IMR-90 (cell line): Measurements from ENCODE around the gene CHPF. TPM values are rescaled to one million over a fixed set of nuclear protein-coding genes. Genes with fewer than 3 reads are reported as not detected.

ENCODE experiments used
- ATAC-seq: fragments of 200-7000 bp; cut with Tn5 transposase; 2 replicates; pipeline ENCODE4 v1.9.1; 2020; ENCODE audit warnings: low read depth, mild to moderate bottlenecking, moderate library complexity
- BruUV-seq: library from RNA; stranded (reverse); fragments of 400-500 nt; replicated peaks from 2 replicates; lab custom pipeline; 2021; lab: Mats Ljungman, UMichigan
- CTCF ChIA-PET: fragments of 300-600 bp; formaldehyde crosslinking; extraction: SDS; loops from one replicate; lab custom pipeline; 2021; ENCODE audit warnings: antibody characterized with exemption; lab: Yijun Ruan, JAX
- POLR2A ChIA-PET: fragments of 300-600 bp; sonication (Branson Sonifier 250); formaldehyde crosslinking; loops from one replicate; lab custom pipeline; 2022; ENCODE audit warnings: antibody characterized with exemption; ENCODE audit not compliant: unreplicated experiment; lab: Charles Lee
- DNase-seq: peaks from one replicate; pipeline ENCODE4 v3.0.0; 2013
- H2AFZ ChIP-seq: replicated peaks from 2 replicates; pipeline ENCODE3; 2013; ENCODE audit warnings: low read length, mild to moderate bottlenecking; ENCODE audit not compliant: poor library complexity
- H2AK5ac ChIP-seq: 2 replicates; pipeline ENCODE4 v1.6.1; 2013; ENCODE audit warnings: low read depth, low read length, inconsistent platforms
- H2AK9ac ChIP-seq: replicated peaks from 2 replicates; pipeline ENCODE3; 2013; ENCODE audit warnings: mild to moderate bottlenecking, low read depth, low read length, moderate library complexity; ENCODE audit not compliant: poor library complexity
- H2BK120ac ChIP-seq: 2 replicates; pipeline ENCODE4 v1.6.1; 2013; ENCODE audit warnings: low read depth, low read length, inconsistent platforms
- H2BK15ac ChIP-seq: 3 replicates; pipeline ENCODE4 v1.6.1; 2013; ENCODE audit warnings: low read depth, low read length, inconsistent platforms
- H2BK20ac ChIP-seq: 2 replicates; pipeline ENCODE4 v1.6.1; 2013; ENCODE audit warnings: low read depth, mild to moderate bottlenecking, inconsistent platforms, low read length, moderate library complexity
- H2BK5ac ChIP-seq: 2 replicates; pipeline ENCODE4 v1.6.1; 2013; ENCODE audit warnings: mild to moderate bottlenecking, low read depth, low read length, inconsistent platforms; ENCODE audit not compliant: poor library complexity, severe bottlenecking
- H3K14ac ChIP-seq: replicated peaks from 2 replicates; pipeline ENCODE4 v1.6.1; 2013; ENCODE audit warnings: low read depth, low read length, inconsistent platforms
- H3K18ac ChIP-seq: 2 replicates; pipeline ENCODE4 v1.6.1; 2013; ENCODE audit warnings: low read depth, low read length, control low read depth
- H3K23ac ChIP-seq: 2 replicates; pipeline ENCODE4 v1.6.1; 2013; ENCODE audit warnings: low read depth, low read length, inconsistent platforms
- H3K27ac ChIP-seq: 2 replicates; pipeline ENCODE4 v1.5.1; 2013; ENCODE audit warnings: mild to moderate bottlenecking, control low read depth, low read length; ENCODE audit not compliant: insufficient read depth
- H3K27me3 ChIP-seq: 2 replicates; pipeline ENCODE4 v1.6.1; 2013; ENCODE audit warnings: low read length; ENCODE audit not compliant: control insufficient read depth, insufficient read depth
- H3K36me3 ChIP-seq: 2 replicates; pipeline ENCODE4 v1.6.1; 2013; ENCODE audit warnings: low read length, mixed read lengths; ENCODE audit not compliant: control insufficient read depth, insufficient read depth
- H3K4ac ChIP-seq: 2 replicates; pipeline ENCODE4 v1.6.1; 2013; ENCODE audit warnings: low read depth, low read length, inconsistent platforms
- H3K4me1 ChIP-seq: 2 replicates; pipeline ENCODE4 v1.6.1; 2013; ENCODE audit warnings: low read length, mixed read lengths; ENCODE audit not compliant: control insufficient read depth, insufficient read depth
- H3K4me2 ChIP-seq: 2 replicates; pipeline ENCODE4 v1.6.1; 2013; ENCODE audit warnings: low read depth, mild to moderate bottlenecking, control low read depth, low read length, moderate library complexity
- H3K4me3 ChIP-seq: 2 replicates; pipeline ENCODE4 v1.5.1; 2013; ENCODE audit warnings: low read depth, mild to moderate bottlenecking, control low read depth, low read length, moderate library complexity; ENCODE audit not compliant: insufficient read depth
- H3K56ac ChIP-seq: 2 replicates; pipeline ENCODE4 v1.6.1; 2013; ENCODE audit warnings: low read length, inconsistent platforms; ENCODE audit not compliant: insufficient read depth; ENCODE audit errors: extremely low read depth
- H3K79me1 ChIP-seq, 2 experiments: 2 replicates each; pipeline ENCODE4 v1.6.1; 2013; ENCODE audit warnings: low read length in 2 of 2, inconsistent platforms in 1 of 2, low read depth in 1 of 2
- H3K9ac ChIP-seq: 2 replicates; pipeline ENCODE4 v1.6.1; 2013; ENCODE audit warnings: low read depth, low read length, control low read depth
- H3K9me1 ChIP-seq: 2 replicates; pipeline ENCODE4 v1.6.1; 2013; ENCODE audit warnings: low read length, inconsistent platforms; ENCODE audit not compliant: insufficient read depth
- H3K9me3 ChIP-seq: 2 replicates; pipeline ENCODE4 v1.6.1; 2013; ENCODE audit warnings: low read length; ENCODE audit not compliant: control insufficient read depth, insufficient read depth
- H4K20me1 ChIP-seq: 2 replicates; pipeline ENCODE4 v1.6.1; 2013; ENCODE audit warnings: low read length, inconsistent platforms; ENCODE audit not compliant: insufficient read depth
- H4K5ac ChIP-seq: 2 replicates; pipeline ENCODE4 v1.6.1; 2013; ENCODE audit warnings: mild to moderate bottlenecking, low read depth, low read length, control low read depth
- H4K8ac ChIP-seq, 2 experiments: 2 replicates each; pipeline ENCODE4 v1.6.1; 2013; ENCODE audit warnings: low read depth in 2 of 2, low read length in 2 of 2, control low read depth in 1 of 2, inconsistent platforms in 1 of 2
- H4K91ac ChIP-seq: 2 replicates; pipeline ENCODE4 v1.6.1; 2013; ENCODE audit warnings: low read depth, low read length, inconsistent platforms; ENCODE audit not compliant: insufficient read depth
- BHLHE40 ChIP-seq: fragments of 150-350 bp; IDR thresholded peaks from 2 replicates; pipeline ENCODE4 v1.6.1; 2016; ENCODE audit warnings: mild to moderate bottlenecking, low read depth, low read length
- CEBPB ChIP-seq: IDR thresholded peaks from 2 replicates; pipeline ENCODE4 v1.6.1; 2012; ENCODE audit warnings: low read depth, low read length, improper control_type of control experiment
- CHD1 ChIP-seq: IDR thresholded peaks from 2 replicates; pipeline ENCODE4 v1.6.1; 2012; ENCODE audit warnings: low read depth, low read length, improper control_type of control experiment
- FOS ChIP-seq: fragments of 150-350 bp; IDR thresholded peaks from 2 replicates; pipeline ENCODE4 v1.6.1; 2016; ENCODE audit warnings: low read depth, low read length
- MAFK ChIP-seq: IDR thresholded peaks from 2 replicates; pipeline ENCODE4 v1.6.1; 2012; ENCODE audit warnings: low read depth, low read length, improper control_type of control experiment
- MAZ ChIP-seq: IDR thresholded peaks from 2 replicates; pipeline ENCODE4 v1.6.1; 2012; ENCODE audit warnings: low read depth, mild to moderate bottlenecking, low read length, improper control_type of control experiment, moderate library complexity, borderline replicate concordance
- MXI1 ChIP-seq: IDR thresholded peaks from 2 replicates; pipeline ENCODE4 v1.6.1; 2012; ENCODE audit warnings: low read depth, mild to moderate bottlenecking, low read length, moderate library complexity, borderline replicate concordance
- NFE2L2 ChIP-seq: fragments of 150-350 bp; IDR thresholded peaks from 2 replicates; pipeline ENCODE4 v1.6.1; 2016; ENCODE audit warnings: low read depth, mild to moderate bottlenecking, low read length
- POLR2A ChIP-seq: IDR thresholded peaks from 2 replicates; pipeline ENCODE4 v1.6.1; 2012; ENCODE audit warnings: mild to moderate bottlenecking, low read depth, low read length
- RAD21 ChIP-seq: IDR thresholded peaks from 2 replicates; pipeline ENCODE4 v1.6.1; 2012; ENCODE audit warnings: low read length, improper control_type of control experiment
- RCOR1 ChIP-seq: IDR thresholded peaks from 2 replicates; pipeline ENCODE4 v1.6.1; 2012; ENCODE audit warnings: mild to moderate bottlenecking, low read length, improper control_type of control experiment; ENCODE audit not compliant: insufficient replicate concordance
- RFX5 ChIP-seq: IDR thresholded peaks from 2 replicates; pipeline ENCODE4 v1.8.0; 2012; ENCODE audit warnings: low read depth, mild to moderate bottlenecking, low read length, moderate library complexity
- WGBS, 2 experiments: methylation state at CpG; one replicate each; pipeline versions ENCODE4 v1.1.5 to v1.1.7; 2013; ENCODE audit warnings: missing lambda C conversion rate in 2 of 2; ENCODE audit not compliant: insufficient read length in 1 of 2; ENCODE audit errors: extremely low coverage in 2 of 2; 5-methylcytosine and 5-hydroxymethylcytosine counted together
- dilution Hi-C: fragments of 300-500 bp; cut with HindIII; formaldehyde crosslinking; loops from one replicate; pipeline ENCODE4 v1.14.3; 2018; ENCODE audit warnings: low sequenced_read_pairs; ENCODE audit not compliant: unreplicated experiment
- in situ Hi-C: fragments of 300-500 bp; cut with MboI; formaldehyde crosslinking; loops from 3 replicates; pipeline ENCODE4 v1.14.3; 2019; ENCODE audit warnings: low sequenced_read_pairs, inconsistent platforms, mixed read lengths
- intact Hi-C: fragments of 100-400 bp; cut with micrococcal nuclease; formaldehyde crosslinking; loops from 2 replicates; pipeline ENCODE4 v1.10.0; 2022
- polyA plus RNA-seq, 3 experiments: library from polyadenylated mRNA; depleted of rRNA; stranded (reverse); fragments of >200 nt; gene quantifications; 2 replicates each; pipeline ENCODE4 v1.2.3, GENCODE V29; 2012; ENCODE audit warnings: low replicate concordance in 1 of 3
- total RNA-seq: library from RNA; depleted of rRNA; stranded (reverse); fragments of >200 nt; gene quantifications from 2 replicates; pipeline ENCODE4 v1.2.3, GENCODE V29; 2012
- TF ChIP-seq, protein P1 (sequence below): conservative IDR thresholded peaks from 2 replicates; pipeline ENCODE4 v1.5.1; 2012; ENCODE audit warnings: mild to moderate bottlenecking, low read depth, low read length, improper control_type of control experiment

Gene CHPF
- total and polyA plus RNA-seq, 2 of the 4 experiments (the other 2 are of a cell fraction), result 24.0 to 115 TPM

DNA sequence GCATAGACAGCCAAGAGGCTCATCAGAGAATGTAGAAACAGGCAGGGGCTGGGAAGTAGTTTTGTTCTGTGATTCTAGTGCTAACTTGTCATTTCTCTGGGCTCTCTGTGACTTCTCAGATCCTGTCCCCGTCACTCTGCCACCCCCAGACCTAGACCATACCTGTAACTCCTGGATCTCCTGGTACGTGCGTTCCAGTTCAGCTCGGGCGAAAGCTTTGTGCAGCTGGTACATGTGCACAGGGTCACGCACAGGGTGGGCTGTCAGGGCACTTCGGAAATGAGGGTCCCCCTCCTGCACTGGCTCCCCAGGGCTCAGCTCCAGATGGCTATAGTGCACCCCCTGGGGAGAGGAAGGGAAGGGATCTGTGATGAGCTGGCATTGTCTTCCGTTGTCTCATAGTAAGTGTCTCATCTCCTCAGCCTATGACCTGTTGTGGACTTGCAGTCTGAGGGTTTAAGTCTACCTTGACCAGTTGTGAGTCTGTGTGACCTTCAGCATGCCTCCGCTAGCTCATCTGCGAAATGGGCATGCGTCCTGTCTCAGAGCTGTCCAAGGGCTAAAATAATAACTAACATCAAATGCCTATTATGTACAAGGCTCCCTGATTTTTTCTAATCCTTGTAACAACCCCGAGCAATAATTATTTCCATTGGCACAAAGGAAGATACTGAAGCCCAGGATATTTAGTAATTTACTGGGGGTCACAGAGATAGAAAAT, 2.7 kb downstream of the CHPF start:
- H3K23ac ChIP-seq, result no peak overlapping the region
- no peak overlapping the region; the same call in 2 of the 3 replicates for H2BK15ac ChIP-seq
- H4K20me1 ChIP-seq, result peaks cover 28% of the 10 kb centered on the region
- no peak overlapping the region for H4K5ac ChIP-seq
- H2AK5ac ChIP-seq, result no peak overlapping the region; the same call in 1 of the 2 replicates
- peaks cover 24% of the 10 kb centered on the region for H3K4me1 ChIP-seq
- CTCF ChIA-PET, result interaction anchor here (0.6 to 1.4 kb wide), 6 partner anchors 9 to 148 kb away, joined by 3 to 5 read pairs (median 4); no protein-coding TSS in a partner anchor
- no peak overlapping the region for H4K8ac ChIP-seq
- no peak overlapping the region for H3K27ac ChIP-seq
- no peak overlapping the region for H2BK20ac ChIP-seq
- no peak overlapping the region for H3K56ac ChIP-seq
- intact Hi-C loops, result loop anchor here (1.0 kb wide), 2 partner anchors 101 to 148 kb away; no protein-coding TSS in a partner anchor
- H2AFZ ChIP-seq, result no peak overlapping the region
- H2BK120ac ChIP-seq, result no peak overlapping the region
- no peak overlapping the region for H2BK5ac ChIP-seq
- H4K91ac ChIP-seq, result no peak overlapping the region
- ATAC-seq, result no peak
- DNase-seq, result no peak
- H3K4me2 ChIP-seq, result no peak overlapping the region
- BruUV-seq, result no TSS peak
- no peak overlapping the region for H3K4me3 ChIP-seq
- peaks cover 6 to 38% of the 10 kb centered on the region in 2 experiments; a peak in 3 of 4 replicates for H3K79me1 ChIP-seq
- H3K4ac ChIP-seq, result no peak overlapping the region
- POLR2A ChIA-PET, result no interaction called here
- dilution Hi-C loops, result no loop called here
- H2AK9ac ChIP-seq, result no peak overlapping the region
- H3K14ac ChIP-seq, result no peak overlapping the region
- no peaks in the 10 kb centered on the region for H3K27me3 ChIP-seq
- no CpG with 5 or more reads among the region's 12 CpGs for WGBS, 2 experiments
- no peak overlapping the region for H3K18ac ChIP-seq
- TF ChIP-seq POLR2A (no peak), MAFK (no peak), MXI1 (no peak), MAZ (no peak), RFX5 (no peak), CHD1 (no peak), RAD21 (no peak), CEBPB (no peak), BHLHE40 (no peak), NFE2L2 (no peak), RCOR1 (no peak), FOS (no peak)
- TF ChIP-seq, protein P1, sequence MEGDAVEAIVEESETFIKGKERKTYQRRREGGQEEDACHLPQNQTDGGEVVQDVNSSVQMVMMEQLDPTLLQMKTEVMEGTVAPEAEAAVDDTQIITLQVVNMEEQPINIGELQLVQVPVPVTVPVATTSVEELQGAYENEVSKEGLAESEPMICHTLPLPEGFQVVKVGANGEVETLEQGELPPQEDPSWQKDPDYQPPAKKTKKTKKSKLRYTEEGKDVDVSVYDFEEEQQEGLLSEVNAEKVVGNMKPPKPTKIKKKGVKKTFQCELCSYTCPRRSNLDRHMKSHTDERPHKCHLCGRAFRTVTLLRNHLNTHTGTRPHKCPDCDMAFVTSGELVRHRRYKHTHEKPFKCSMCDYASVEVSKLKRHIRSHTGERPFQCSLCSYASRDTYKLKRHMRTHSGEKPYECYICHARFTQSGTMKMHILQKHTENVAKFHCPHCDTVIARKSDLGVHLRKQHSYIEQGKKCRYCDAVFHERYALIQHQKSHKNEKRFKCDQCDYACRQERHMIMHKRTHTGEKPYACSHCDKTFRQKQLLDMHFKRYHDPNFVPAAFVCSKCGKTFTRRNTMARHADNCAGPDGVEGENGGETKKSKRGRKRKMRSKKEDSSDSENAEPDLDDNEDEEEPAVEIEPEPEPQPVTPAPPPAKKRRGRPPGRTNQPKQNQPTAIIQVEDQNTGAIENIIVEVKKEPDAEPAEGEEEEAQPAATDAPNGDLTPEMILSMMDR, result no peak
- in situ Hi-C loops, result no loop called here
- no peaks in the 10 kb centered on the region for H3K9me3 ChIP-seq
- no peak overlapping the region for H3K9ac ChIP-seq
- H3K9me1 ChIP-seq, result peaks cover 2% of the 10 kb centered on the region; the same call in 1 of the 2 replicates
- H3K36me3 ChIP-seq, result peaks cover 26% of the 10 kb centered on the region
